HG03280 (cell line): ENCODE data around the gene FCGR2B.
"Not testable (repeated sequence)": the region's sequence is repeated elsewhere in the genome, so short reads cannot be mapped to it uniquely, and the experiment has no call there.

ENCODE experiments used
- ATAC-seq: cut with Tn5 transposase; IDR thresholded peaks from one replicate; pipeline ENCODE4 v1.9.1; 2021; ENCODE audit warnings: mild to moderate bottlenecking, moderate library complexity; ENCODE audit not compliant: unreplicated experiment

Gene FCGR2B

GRCh38 chr1:161647507-161648360, 15.2 kb upstream of the FCGR2B start:
- not testable (repeated sequence) for ATAC-seq

- not testable (repeated sequence) for ATAC-seq
Measured at GRCh38 chr1:161653541-161653940, 9.4 kb upstream of the FCGR2B start.

GRCh38 chr1:161653971-161654370, 9.0 kb upstream of the FCGR2B start:
- not testable (repeated sequence) for ATAC-seq

GRCh38 chr1:161658524-161658923, 4.4 kb upstream of the FCGR2B start:
- ATAC-seq: not testable (repeated sequence)

GRCh38 chr1:161661660-161662311, 1.2 kb upstream of the FCGR2B start:
- ATAC-seq: not testable (repeated sequence)

GRCh38 chr1:161663569-161663968, 626 bp downstream of the FCGR2B start:
- ATAC-seq: not testable (repeated sequence)

- not testable (repeated sequence) for ATAC-seq
Measured at GRCh38 chr1:161664689-161665088, 1.7 kb downstream of the FCGR2B start.

- not testable (repeated sequence) for ATAC-seq
Measured at GRCh38 chr1:161671045-161672020, 8.4 kb downstream of the FCGR2B start.

GRCh38 chr1:161673437-161673836, 10.5 kb downstream of the FCGR2B start:
- not testable (repeated sequence) for ATAC-seq

- not testable (repeated sequence) for ATAC-seq
Measured at GRCh38 chr1:161674447-161674846, 11.5 kb downstream of the FCGR2B start.

GRCh38 chr1:161674908-161675307, 12.0 kb downstream of the FCGR2B start:
- ATAC-seq: not testable (repeated sequence)

GRCh38 chr1:161676441-161676840, 13.5 kb downstream of the FCGR2B start:
- no peak for ATAC-seq

GRCh38 chr1:161676958-161677689, 14.2 kb downstream of the FCGR2B start:
- no peak for ATAC-seq

GRCh38 chr1:161678500-161678899, 15.6 kb downstream of the FCGR2B start:
- no peak for ATAC-seq

- no peak for ATAC-seq
Measured at GRCh38 chr1:161681879-161682278, 18.9 kb downstream of the FCGR2B start.

- no peak for ATAC-seq
Measured at GRCh38 chr1:161688946-161689345, 26.0 kb downstream of the FCGR2B start.

- no peak for ATAC-seq
Measured at GRCh38 chr1:161691846-161692245, 28.9 kb downstream of the FCGR2B start.

GRCh38 chr1:161693020-161693712, 30.2 kb downstream of the FCGR2B start:
- ATAC-seq: not testable (repeated sequence)

- ATAC-seq: not testable (repeated sequence)
Measured at GRCh38 chr1:161698302-161698701, 35.4 kb downstream of the FCGR2B start.

- no peak for ATAC-seq
Measured at GRCh38 chr1:161702250-161702649, 39.3 kb downstream of the FCGR2B start.
